ENCODE measurements around the gene MFRP.

MFRP gene

GRCh38 chr11:119295178-119295577, 51.3 kb downstream of the MFRP start:
- no peak for DNase-seq (ENCODE audit: low spot score)

DNA sequence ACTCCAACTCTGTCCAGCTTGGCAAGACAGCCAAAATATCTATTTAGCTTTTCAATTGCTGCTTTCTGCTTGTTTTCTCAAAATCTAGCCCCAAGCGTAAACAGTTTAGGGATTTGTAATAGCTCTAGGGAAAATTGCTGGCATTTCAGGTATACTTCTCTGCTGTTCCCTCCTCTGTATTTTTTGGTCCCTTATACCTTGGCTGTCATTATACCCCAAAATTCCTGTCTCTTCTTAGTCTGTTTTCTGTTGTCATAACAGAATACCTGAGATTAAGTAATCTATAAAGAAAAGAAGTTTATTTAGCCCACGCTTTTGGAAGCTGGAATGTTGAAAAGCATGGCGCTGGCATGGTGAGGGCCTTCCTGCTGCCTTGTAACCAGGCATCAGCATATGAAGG, 53.0 kb downstream of the MFRP start:
- no peak for DNase-seq (ENCODE audit: low spot score)

DNA sequence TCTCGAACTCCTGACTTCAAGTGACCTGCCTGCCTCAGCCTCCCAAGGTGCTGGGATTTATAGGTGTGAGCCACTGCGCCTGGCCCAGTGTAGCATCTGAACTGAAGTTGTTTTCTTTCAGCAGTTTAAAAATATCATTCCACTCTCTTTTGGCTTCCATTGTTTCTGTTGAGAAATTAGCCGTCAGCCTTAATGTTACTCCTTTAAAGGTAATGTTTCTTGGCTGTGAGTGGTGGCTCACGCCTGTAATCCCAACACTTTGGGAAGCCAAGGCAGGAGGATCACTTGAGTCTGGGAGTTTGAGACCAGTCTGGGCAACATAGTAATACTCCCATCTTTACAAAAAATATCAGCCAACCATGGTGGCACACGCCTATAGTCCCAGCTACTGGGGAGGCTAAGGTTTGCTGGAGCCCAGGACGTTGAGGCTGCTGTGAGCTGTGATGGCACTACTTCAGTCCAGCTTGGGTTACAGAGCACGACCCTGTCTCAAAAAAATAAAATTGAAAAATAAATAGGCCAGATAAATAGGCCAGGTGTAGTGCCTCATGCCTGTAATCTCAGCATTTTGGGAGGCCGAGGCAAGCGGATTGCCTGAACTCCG, 55.5 kb downstream of the MFRP start:
- DNase-seq (ENCODE audit: low spot score), result no peak

Data from cerebellar cortex (tissue), 1 donor.